Transverse colon (tissue), 4 donors: ENCODE measurements around the gene CELSR2. TPM values are rescaled to one million over a fixed set of nuclear protein-coding genes. Genes with fewer than 3 reads are reported as not detected.

Experiments used
- DNase-seq: peaks from one replicate; pipeline ENCODE4 v3.0.0-alpha.2; 2019
- H3K27ac ChIP-seq, 4 donors: fragments of 200-600 bp; sonication (generic); 2 replicates each; pipeline ENCODE4 v1.5.1; 2016 to 2018; ENCODE audit warnings: inconsistent platforms in 4 of 4
- H3K27me3 ChIP-seq: fragments of 200-600 bp; sonication (generic); 2 replicates; pipeline ENCODE4 v1.5.1; 2017; ENCODE audit warnings: inconsistent platforms
- H3K36me3 ChIP-seq, 4 donors: fragments of 200-600 bp; sonication (generic); 2 replicates each; pipeline ENCODE4 v1.5.1; 2017 to 2019; ENCODE audit warnings: inconsistent platforms in 4 of 4
- H3K4me1 ChIP-seq, 4 donors: fragments of 200-600 bp; sonication (generic); 2 replicates each; pipeline ENCODE4 v1.5.1; 2017 to 2020; ENCODE audit warnings: inconsistent platforms in 4 of 4
- H3K4me3 ChIP-seq, 4 donors: fragments of 200-600 bp; sonication (generic); 1 replicate in 1 of 4; 2 replicates in 3 of 4; pipeline versions ENCODE4 v1.5.1 to v1.6.1; 2017 to 2019; ENCODE audit warnings: inconsistent platforms in 4 of 4
- H3K9me3 ChIP-seq, 2 donors: fragments of 200-600 bp; sonication (generic); 2 replicates each; pipeline ENCODE4 v1.5.1; 2017 to 2019; ENCODE audit warnings: inconsistent platforms in 2 of 2
- EP300 ChIP-seq: sonication (generic); formaldehyde crosslinking; IDR thresholded peaks from one replicate; pipeline ENCODE4 v1.6.1; 2017; ENCODE audit warnings: antibody characterized with exemption, low read depth
- POLR2A ChIP-seq: fragments of 450-650 bp; IDR thresholded peaks from one replicate; pipeline ENCODE4 v1.6.1; 2016; ENCODE audit warnings: antibody characterized with exemption, mild to moderate bottlenecking, moderate library complexity
- POLR2AphosphoS5 ChIP-seq, 3 donors: sonication (generic); formaldehyde crosslinking; IDR thresholded peaks; one replicate each; pipeline ENCODE4 v1.6.1; 2016; ENCODE audit warnings: antibody characterized with exemption in 3 of 3
- WGBS, 2 donors: methylation state at CpG; one replicate each; pipeline ENCODE4 v1.1.5; 2018; ENCODE audit warnings: low coverage in 1 of 2; 5-methylcytosine and 5-hydroxymethylcytosine counted together
- in situ Hi-C, 4 donors: fragments of 200-750 bp; cut with MboI; loops; one replicate each; pipeline versions ENCODE4 v1.15.0 to v1.15.1; 2017; ENCODE audit warnings: low sequenced_read_pairs in 3 of 4, low pct_ligation_motif_present in 1 of 4, low pct_unique_long_range_greater_than_20kb in 1 of 4
- intact Hi-C: fragments of 100-400 bp; cut with DNase I; formaldehyde crosslinking; loops from one replicate; pipeline ENCODE4 v1.15.1; 2023; ENCODE audit warnings: low total_unique reads
- total RNA-seq, 4 donors: library from RNA; depleted of rRNA; stranded (reverse); fragments of >200 nt; gene quantifications; one replicate each; pipeline ENCODE4 v1.1.0, GENCODE V29; 2016
- TF ChIP-seq, protein P1 (sequence below), 5 experiments: fragments of 200-600 bp in 3 of 5; fragments of 450-650 bp in 2 of 5; sonication (generic) in 3 of 5; IDR thresholded peaks; 1 replicate in 2 of 5; 2 replicates in 3 of 5; pipeline ENCODE4 v1.5.1; 2016 to 2017; ENCODE audit warnings: antibody characterized with exemption in 5 of 5, inconsistent platforms in 3 of 5, mild to moderate bottlenecking in 2 of 5, moderate library complexity in 1 of 5

Gene CELSR2
- total RNA-seq, 4 donors from 2014 or later = 1.8 to 3.7 (median 3.2) TPM

DNA sequence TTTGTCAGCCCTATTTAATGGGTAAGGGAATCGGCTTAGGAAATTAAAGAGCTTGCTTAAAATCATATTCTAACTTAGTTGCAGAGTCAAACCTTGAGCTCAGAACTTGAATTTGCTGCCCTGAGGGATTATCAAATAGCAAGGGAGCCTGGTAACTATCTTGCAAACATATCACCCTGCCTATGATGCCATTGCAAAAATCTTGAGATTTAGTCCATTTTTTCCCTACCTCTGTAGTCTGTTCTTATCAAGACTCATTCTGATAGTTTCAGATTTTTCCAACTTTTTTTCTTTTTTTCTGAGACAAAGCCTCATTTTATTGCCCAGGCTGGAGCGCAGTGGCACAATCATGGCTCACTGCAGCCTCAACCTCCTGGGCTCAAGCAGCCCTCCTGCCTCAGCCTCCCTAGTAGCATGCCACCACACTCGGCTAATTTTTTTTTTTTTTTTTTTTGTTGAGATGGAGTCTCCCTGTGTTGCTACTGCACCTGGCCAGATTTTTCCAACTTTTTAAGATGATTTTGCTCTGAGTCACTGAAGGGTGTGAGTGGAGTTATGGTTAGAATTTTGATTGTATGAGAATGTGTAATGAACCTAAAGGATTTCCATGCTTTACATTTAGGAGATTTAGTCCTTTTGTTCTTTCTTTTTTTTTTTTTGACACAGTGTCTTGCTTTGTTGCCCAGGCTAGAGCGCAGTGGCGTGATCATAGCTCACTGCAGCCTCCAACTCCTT, 23.5 kb upstream of the CELSR2 start:
- 92 to 97% methylated on average over 5 of the region's 5 CpGs for WGBS, 2 donors

GRCh38 chr1:109228167-109228566, 21.2 kb upstream of the CELSR2 start:
- no peak for TF ChIP-seq POLR2AphosphoS5 (IDR thresholded peaks at IDR 0.05)
- no peak for TF ChIP-seq POLR2A
- TF ChIP-seq, protein P1, sequence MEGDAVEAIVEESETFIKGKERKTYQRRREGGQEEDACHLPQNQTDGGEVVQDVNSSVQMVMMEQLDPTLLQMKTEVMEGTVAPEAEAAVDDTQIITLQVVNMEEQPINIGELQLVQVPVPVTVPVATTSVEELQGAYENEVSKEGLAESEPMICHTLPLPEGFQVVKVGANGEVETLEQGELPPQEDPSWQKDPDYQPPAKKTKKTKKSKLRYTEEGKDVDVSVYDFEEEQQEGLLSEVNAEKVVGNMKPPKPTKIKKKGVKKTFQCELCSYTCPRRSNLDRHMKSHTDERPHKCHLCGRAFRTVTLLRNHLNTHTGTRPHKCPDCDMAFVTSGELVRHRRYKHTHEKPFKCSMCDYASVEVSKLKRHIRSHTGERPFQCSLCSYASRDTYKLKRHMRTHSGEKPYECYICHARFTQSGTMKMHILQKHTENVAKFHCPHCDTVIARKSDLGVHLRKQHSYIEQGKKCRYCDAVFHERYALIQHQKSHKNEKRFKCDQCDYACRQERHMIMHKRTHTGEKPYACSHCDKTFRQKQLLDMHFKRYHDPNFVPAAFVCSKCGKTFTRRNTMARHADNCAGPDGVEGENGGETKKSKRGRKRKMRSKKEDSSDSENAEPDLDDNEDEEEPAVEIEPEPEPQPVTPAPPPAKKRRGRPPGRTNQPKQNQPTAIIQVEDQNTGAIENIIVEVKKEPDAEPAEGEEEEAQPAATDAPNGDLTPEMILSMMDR (IDR thresholded peaks at IDR 0.05) = no peak
- TF ChIP-seq EP300 = no peak

More for the DNA sequence above, 23.5 kb upstream of the CELSR2 start:
- intact Hi-C loops (no loop called here), in situ Hi-C loops (no loop called here)
- Histone ChIP-seq H3K27me3 (no peaks in the 10 kb centered on the region), H3K9me3 (no peaks in the 10 kb centered on the region), H3K36me3 (peaks cover 0 to 40% (median 16%) of the 10 kb centered on the region in 4 donors), H3K27ac (no peak overlapping the region), H3K4me3 (no peak overlapping the region), H3K4me1 (no peaks in the 10 kb centered on the region)
- TF ChIP-seq POLR2A = no peak
- no peak for TF ChIP-seq EP300
- TF ChIP-seq, protein P1 (IDR thresholded peaks at IDR 0.05) = no peak
- TF ChIP-seq POLR2AphosphoS5 (IDR thresholded peaks at IDR 0.05) = no peak
- DNase-seq = no peak

DNA sequence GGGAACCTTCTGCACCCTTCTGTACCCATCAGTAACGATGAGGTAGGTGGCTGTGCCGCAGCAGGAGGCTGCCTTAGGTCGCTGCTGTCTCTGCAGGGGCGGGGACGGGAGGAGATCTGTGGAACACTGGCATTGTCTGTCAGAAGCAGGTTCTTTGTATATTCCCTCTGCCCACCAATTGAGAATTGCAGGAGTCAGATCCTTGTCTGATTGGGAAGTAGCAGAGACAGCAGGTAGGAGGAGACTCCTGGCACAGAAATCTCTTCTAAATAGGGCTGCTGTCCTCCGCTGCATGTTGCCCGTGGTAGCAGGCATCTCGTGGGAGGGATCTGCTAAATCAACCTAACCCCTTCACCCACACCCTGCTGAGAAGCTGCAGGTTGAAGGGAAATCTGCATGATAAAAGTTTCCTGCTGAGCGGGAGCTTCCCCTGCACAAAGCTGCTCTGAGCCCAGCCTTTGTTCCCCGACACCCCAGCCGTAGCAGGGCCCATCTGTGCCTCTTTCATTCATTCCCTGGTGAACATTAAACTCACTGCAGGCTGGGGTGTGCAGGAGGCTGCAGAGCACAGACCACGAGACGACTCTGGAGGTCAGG, 19.7 kb upstream of the CELSR2 start:
- H3K4me1 ChIP-seq = no peaks in the 10 kb centered on the region
- H3K27ac ChIP-seq = no peak overlapping the region
- H3K4me3 ChIP-seq = no peak overlapping the region
- H3K9me3 ChIP-seq = no peaks in the 10 kb centered on the region
- peaks cover 0 to 60% (median 31%) of the 10 kb centered on the region in 4 donors for H3K36me3 ChIP-seq
- TF ChIP-seq EP300 (no peak), POLR2A (no peak), POLR2AphosphoS5 (IDR thresholded peaks at IDR 0.05) (no peak)
- TF ChIP-seq, protein P1 (IDR thresholded peaks at IDR 0.05) = no peak
- DNase-seq = no peak
- in situ Hi-C loops = no loop called here
- intact Hi-C loops = no loop called here
- 85% methylated on average over 13 of the region's 13 CpGs; no CpG with 5 or more reads in 1 of the 2 donors for WGBS, 2 donors
- H3K27me3 ChIP-seq = no peaks in the 10 kb centered on the region

More at GRCh38 chr1:109228167-109228566, 21.2 kb upstream of the CELSR2 start:
- peaks cover 0 to 61% (median 26%) of the 10 kb centered on the region in 4 donors for H3K36me3 ChIP-seq
- intact Hi-C loops (no loop called here), in situ Hi-C loops (no loop called here)
- H3K9me3 ChIP-seq = no peaks in the 10 kb centered on the region
- no peak for DNase-seq
- H3K4me1 ChIP-seq = no peaks in the 10 kb centered on the region
- 83 to 85% methylated on average over 3 of the region's 3 CpGs for WGBS, 2 donors
- no peak overlapping the region for H3K27ac ChIP-seq
- no peak overlapping the region for H3K4me3 ChIP-seq
- H3K27me3 ChIP-seq = no peaks in the 10 kb centered on the region

DNA sequence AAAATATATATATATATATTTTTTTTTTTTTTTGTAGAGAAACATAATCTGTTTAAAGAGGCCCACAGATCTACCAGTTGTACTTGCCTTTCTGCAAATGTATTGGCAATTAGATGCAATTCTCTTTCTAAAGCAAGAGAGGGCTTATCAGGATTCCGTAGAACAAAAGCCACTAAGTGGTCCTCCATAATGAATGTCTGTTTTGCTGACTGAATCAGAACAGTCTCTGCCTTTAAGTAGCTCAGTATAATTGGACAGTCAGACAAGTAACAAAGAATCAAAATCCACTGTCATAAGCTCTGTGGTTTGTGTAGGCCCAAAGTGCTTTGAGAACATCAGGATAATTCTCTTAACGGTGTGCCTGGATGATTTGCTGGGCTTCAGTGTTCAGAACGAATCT, 18.3 kb upstream of the CELSR2 start:
- in situ Hi-C loops = no loop called here
- H3K36me3 ChIP-seq = peaks cover 3 to 73% (median 37%) of the 10 kb centered on the region in 4 donors
- WGBS, 2 donors = 86 to 100% methylated on average over 1 to 3 of the region's 3 CpGs
- no peak overlapping the region for H3K4me3 ChIP-seq
- no peak for DNase-seq
- H3K27ac ChIP-seq = no peak overlapping the region
- no peak for TF ChIP-seq EP300
- no peak for TF ChIP-seq POLR2A
- no peak for TF ChIP-seq POLR2AphosphoS5 (IDR thresholded peaks at IDR 0.05)
- TF ChIP-seq, protein P1 (IDR thresholded peaks at IDR 0.05) = no peak
- no peaks in the 10 kb centered on the region for H3K27me3 ChIP-seq
- H3K9me3 ChIP-seq = no peaks in the 10 kb centered on the region
- intact Hi-C loops = no loop called here
- H3K4me1 ChIP-seq = no peaks in the 10 kb centered on the region
